HG03060 (cell line): ENCODE measurements around the gene TMEM272.
A peak's percentile ranks its signal among the peaks of the same experiment; 100 is the strongest.

ENCODE experiments used
- ATAC-seq: cut with Tn5 transposase; IDR thresholded peaks from one replicate; pipeline ENCODE4 v1.9.1; 2021; ENCODE audit warnings: low read depth, moderate number of reproducible peaks; ENCODE audit not compliant: unreplicated experiment

The TMEM272 gene

GRCh38 chr13:51807041-51807440 is 37.9 kb downstream of the TMEM272 start:
- ATAC-seq, result no peak

GRCh38 chr13:51806566-51806965 is 38.4 kb downstream of the TMEM272 start:
- ATAC-seq, result no peak

- ATAC-seq, result no peak
These were observed 39.1 kb downstream of the TMEM272 start for GRCh38 chr13:51805925-51806324.

GRCh38 chr13:51805313-51805712 is 39.7 kb downstream of the TMEM272 start:
- ATAC-seq, result no peak

- no peak for ATAC-seq
These were observed 40.4 kb downstream of the TMEM272 start for GRCh38 chr13:51804295-51805172.

- peak; percentile 43 for ATAC-seq
These were observed 41.3 kb downstream of the TMEM272 start, which contains the start of gene DHRS12 for GRCh38 chr13:51803422-51804294. DHRS12 (minus strand) TSS chr13:51804163; CDS start chr13:51799659, 4,504 bp downstream.

- no peak for ATAC-seq
These were observed 42.2 kb downstream of the TMEM272 start for GRCh38 chr13:51802631-51803418.

- ATAC-seq, result no peak
These were observed 43.3 kb downstream of the TMEM272 start for GRCh38 chr13:51801631-51802099.

- no peak for ATAC-seq
These were observed 44.5 kb downstream of the TMEM272 start for GRCh38 chr13:51800486-51800885.

GRCh38 chr13:51799261-51799660 is 45.7 kb downstream of the TMEM272 start:
- ATAC-seq, result no peak

GRCh38 chr13:51797664-51798488 is 47.1 kb downstream of the TMEM272 start:
- no peak for ATAC-seq

- no peak for ATAC-seq
These were observed 48.4 kb downstream of the TMEM272 start for GRCh38 chr13:51796546-51796945.

GRCh38 chr13:51795419-51795818 is 49.6 kb downstream of the TMEM272 start:
- no peak for ATAC-seq

GRCh38 chr13:51794964-51795363 is 50.0 kb downstream of the TMEM272 start:
- ATAC-seq, result no peak

GRCh38 chr13:51793570-51794271 is 51.3 kb downstream of the TMEM272 start:
- peak; percentile 45 for ATAC-seq

GRCh38 chr13:51786425-51787265 is 58.3 kb downstream of the TMEM272 start:
- ATAC-seq, result no peak

GRCh38 chr13:51785712-51786424 is 59.1 kb downstream of the TMEM272 start:
- no peak for ATAC-seq
